ENCODE measurements around the gene GSTA3.
"Not testable (repeated sequence)": the region's sequence is repeated elsewhere in the genome, so short reads cannot be mapped to it uniquely, and the experiment has no call there.

Gene GSTA3

DNA sequence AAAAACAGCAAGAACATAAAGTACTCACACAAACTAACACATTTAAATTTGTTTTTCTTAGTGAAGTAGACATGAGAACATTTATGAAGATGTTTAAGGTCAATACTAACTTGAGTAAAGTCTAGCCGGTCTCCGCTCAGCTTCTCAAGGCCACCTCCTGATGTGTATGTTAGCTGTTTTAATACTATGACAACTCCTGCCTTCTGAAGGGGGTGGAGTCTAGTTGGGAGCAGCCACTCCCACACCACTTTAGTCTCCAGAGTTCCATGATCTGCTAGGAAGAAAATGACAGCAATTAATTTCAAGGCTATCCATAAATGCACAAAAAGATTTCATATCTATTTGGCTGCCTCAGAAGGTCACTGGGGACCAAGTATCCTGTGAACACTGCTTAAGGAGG, at the start of gene GSTA3:
TSS of gene GSTA3 (minus strand) at position 168 of the 400 bp plus-strand sequence. CDS start 3,864 bp downstream, outside the sequence.
- TF ChIP-seq, protein P1, sequence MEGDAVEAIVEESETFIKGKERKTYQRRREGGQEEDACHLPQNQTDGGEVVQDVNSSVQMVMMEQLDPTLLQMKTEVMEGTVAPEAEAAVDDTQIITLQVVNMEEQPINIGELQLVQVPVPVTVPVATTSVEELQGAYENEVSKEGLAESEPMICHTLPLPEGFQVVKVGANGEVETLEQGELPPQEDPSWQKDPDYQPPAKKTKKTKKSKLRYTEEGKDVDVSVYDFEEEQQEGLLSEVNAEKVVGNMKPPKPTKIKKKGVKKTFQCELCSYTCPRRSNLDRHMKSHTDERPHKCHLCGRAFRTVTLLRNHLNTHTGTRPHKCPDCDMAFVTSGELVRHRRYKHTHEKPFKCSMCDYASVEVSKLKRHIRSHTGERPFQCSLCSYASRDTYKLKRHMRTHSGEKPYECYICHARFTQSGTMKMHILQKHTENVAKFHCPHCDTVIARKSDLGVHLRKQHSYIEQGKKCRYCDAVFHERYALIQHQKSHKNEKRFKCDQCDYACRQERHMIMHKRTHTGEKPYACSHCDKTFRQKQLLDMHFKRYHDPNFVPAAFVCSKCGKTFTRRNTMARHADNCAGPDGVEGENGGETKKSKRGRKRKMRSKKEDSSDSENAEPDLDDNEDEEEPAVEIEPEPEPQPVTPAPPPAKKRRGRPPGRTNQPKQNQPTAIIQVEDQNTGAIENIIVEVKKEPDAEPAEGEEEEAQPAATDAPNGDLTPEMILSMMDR (IDR thresholded peaks at IDR 0.05; ENCODE audit: low read depth, low read length, missing control alignments) = no peak
- H3K4me3 ChIP-seq (replicated peaks; ENCODE audit: low read depth, low read length) = no peak within 1 kb of the TSS
- no peak for DNase-seq (ENCODE audit: extremely low read depth, low read depth)

DNA sequence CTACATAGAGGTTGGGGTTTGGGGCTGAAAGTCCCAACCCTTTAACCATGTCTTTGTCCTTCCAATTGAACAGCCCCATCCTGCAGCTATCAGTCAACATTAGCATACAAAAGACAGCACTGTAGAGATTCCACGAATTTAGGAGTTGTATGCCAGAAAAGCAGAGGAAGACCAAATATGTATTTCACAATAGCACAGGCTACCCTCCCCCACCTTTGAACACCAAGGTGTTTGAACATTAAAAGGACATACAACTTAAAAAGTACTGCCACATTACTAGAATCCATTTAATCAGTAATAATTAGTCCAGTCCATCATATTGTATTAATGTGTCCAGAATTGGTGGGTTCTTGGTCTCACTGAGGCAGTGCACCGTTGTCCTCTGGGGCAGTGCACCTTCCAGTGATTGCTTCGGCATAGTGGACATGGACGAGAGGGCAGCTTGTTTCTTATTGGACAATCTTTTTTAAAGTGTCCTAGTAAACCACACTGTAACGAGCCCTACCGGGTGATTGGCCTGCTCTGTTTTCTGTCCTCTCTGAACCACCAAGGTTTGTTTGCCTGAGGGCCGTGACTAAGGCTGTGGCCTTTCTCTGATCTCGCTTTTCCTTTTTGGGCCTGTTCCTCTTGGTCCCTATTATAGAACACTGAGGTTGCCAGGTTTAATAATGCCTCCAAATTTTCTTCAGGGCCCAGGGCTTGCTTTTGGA, 49.2 kb upstream of the GSTA3 start:
- DNase-seq (ENCODE audit: extremely low read depth, low read depth) = no peak
- TF ChIP-seq, protein P1 (IDR thresholded peaks at IDR 0.05; ENCODE audit: low read depth, low read length, missing control alignments) = no peak
- no peak overlapping the region for H3K4me3 ChIP-seq (replicated peaks; ENCODE audit: low read depth, low read length)

DNA sequence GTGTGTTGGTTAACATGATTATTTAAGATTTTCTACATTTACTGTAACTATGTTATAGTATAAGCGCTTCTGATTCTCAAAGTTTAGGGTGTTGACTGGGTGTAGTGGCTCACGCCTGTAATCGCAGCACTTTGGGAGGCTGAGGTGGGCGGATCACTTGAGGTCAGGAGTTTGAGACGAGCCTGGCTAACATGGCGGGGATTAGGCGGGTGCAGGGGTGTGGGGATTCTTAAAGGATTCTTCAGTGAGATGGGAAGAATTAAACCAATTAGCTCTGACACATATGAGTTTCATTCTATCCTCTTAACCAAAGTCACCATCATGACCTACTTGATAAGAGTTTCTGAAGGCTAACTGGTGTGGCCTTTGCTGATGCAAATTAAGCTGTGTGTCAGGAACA, 46.4 kb upstream of the GSTA3 start:
- DNase-seq (ENCODE audit: extremely low read depth, low read depth) = no peak
- no peak overlapping the region for H3K4me3 ChIP-seq (replicated peaks; ENCODE audit: low read depth, low read length)
- TF ChIP-seq, protein P1 (IDR thresholded peaks at IDR 0.05; ENCODE audit: low read depth, low read length, missing control alignments) = no peak

DNA sequence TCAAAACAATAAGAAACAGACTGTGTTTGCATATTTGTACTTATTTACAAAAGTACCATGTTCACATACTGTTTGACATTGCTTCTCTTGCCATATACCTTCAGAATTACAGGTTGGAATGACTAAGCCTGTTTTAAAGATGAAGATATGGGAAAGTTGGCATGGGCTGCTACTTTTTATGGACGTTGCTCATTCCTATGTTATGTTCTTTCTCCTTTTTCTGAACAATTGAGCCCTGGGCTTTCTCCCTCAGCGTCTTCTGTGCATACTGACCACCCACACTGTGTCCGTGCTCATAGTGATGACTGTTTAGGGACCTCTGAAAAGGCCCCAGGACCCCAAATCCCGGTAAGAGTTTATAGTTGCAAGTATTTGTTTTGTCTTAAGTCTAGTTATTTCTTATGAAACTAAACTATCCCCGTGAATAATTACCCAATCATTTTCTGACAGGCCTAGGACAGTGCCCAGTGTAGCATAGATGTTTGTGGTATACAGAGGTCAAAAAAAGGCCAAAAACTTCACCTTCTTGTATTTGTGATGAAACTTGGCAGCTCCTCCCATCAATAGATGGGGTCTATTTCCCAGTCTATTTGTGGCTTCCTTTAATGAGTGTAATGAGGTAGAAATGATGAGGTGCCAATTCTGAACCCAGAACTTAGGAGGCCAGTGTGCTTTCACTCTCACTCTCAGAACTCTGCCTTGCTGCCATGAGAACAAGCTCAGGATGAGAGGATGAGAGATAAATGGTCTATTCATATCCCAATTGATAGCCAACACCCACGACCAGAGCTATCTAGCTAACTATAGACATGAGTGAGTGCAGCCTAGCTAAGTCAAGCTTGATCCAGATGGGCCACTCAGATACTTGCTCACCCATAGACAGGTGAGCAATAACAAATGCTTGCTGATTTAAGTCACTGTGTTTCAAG, 44.7 kb upstream of the GSTA3 start:
- DNase-seq (ENCODE audit: extremely low read depth, low read depth) = no peak
- TF ChIP-seq, protein P1 (IDR thresholded peaks at IDR 0.05; ENCODE audit: low read depth, low read length, missing control alignments) = no peak
- no peak overlapping the region for H3K4me3 ChIP-seq (replicated peaks; ENCODE audit: low read depth, low read length)

DNA sequence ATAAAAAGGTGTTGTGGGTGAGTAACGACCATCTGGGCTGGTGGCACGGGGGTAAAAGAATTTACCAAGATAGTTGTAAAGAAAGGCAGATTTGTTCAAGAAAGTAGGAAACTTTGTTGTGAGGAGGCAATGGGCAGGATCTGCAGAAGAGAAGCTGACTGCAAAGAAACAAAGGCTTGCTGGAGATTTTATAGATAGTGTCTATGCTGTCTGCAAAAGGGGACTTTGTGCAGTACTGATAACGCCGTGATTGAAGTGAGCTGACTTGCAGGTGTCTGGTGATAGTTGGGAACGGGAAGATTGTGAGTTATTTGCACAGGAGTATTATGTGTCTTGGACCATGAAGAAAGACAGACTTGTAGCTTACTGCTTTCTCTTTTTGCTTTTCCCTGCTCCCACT, 36.8 kb upstream of the GSTA3 start:
- no peak overlapping the region for H3K4me3 ChIP-seq (replicated peaks; ENCODE audit: low read depth, low read length)
- DNase-seq (ENCODE audit: extremely low read depth, low read depth) = no peak
- TF ChIP-seq, protein P1 (IDR thresholded peaks at IDR 0.05; ENCODE audit: low read depth, low read length, missing control alignments) = no peak

DNA sequence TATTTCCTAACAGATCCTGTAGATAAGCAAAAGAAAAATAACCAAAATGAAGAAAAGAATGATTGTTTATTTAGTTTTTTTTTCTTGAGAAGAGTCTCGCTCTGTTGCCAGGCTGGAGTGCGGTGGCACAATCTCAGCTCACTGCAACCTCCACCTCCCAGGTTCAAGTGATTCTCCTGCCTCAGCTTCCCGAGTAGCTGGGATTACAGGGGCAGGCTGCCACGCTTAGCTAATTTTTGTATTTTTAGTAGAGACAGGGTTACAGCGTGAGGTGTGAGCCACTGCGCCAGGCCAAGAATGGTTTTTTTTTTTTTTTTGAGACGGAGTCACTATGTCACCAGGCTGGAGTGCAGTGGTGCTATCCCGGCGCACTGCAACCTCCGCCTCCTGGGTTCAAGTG, 33.3 kb upstream of the GSTA3 start:
- DNase-seq (ENCODE audit: extremely low read depth, low read depth); H3K4me3 ChIP-seq (replicated peaks; ENCODE audit: low read depth, low read length): not testable (repeated sequence)

DNA sequence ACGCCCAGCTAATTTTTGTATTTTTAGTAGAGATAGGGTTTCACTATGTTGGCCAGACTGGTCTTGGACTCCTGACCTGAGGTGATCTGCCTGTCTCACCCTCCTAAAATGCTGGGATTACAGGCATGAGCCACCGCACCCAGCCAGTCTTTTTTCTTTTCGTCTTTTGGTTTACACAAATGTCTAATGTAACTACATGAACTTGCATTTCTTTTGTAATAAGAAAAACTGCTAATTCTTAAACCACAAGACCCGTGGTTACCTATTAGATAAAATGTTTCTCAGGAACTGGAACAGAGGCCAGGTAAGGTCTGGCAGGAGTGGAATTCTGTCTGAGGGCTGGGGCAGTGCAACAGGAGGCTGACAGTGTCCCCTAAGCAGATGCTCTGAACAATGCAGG, 32.7 kb upstream of the GSTA3 start:
- no peak overlapping the region for H3K4me3 ChIP-seq (replicated peaks; ENCODE audit: low read depth, low read length)
- TF ChIP-seq, protein P1 (IDR thresholded peaks at IDR 0.05; ENCODE audit: low read depth, low read length, missing control alignments) = no peak
- DNase-seq (ENCODE audit: extremely low read depth, low read depth) = no peak

All from HFF-Myc (cell line).